Tibial nerve (tissue), 4 donors: ENCODE measurements around the gene SELP. TPM values are rescaled to one million over a fixed set of nuclear protein-coding genes. Genes with fewer than 3 reads are reported as not detected.

Experiments
- DNase-seq, 2 donors: peaks; one replicate each; pipeline ENCODE4 v3.0.0-alpha.2; 2019; ENCODE audit warnings: low spot score in 2 of 2
- H3K27ac ChIP-seq, 4 donors: fragments of 200-600 bp; sonication (generic) in 3 of 4; one replicate each; pipeline ENCODE4 v1.5.1; 2017 to 2019; ENCODE audit warnings: mild to moderate bottlenecking in 1 of 4
- H3K27me3 ChIP-seq, 2 donors: fragments of 200-600 bp; sonication (generic) in 1 of 2; one replicate each; pipeline versions ENCODE4 v1.5.1 to v1.6.0; 2017 to 2019
- H3K36me3 ChIP-seq, 3 donors: fragments of 200-600 bp; sonication (generic); one replicate each; pipeline ENCODE4 v1.5.1; 2018 to 2019
- H3K4me1 ChIP-seq, 4 donors: fragments of 200-600 bp; sonication (generic) in 3 of 4; one replicate each; pipeline ENCODE4 v1.5.1; 2017 to 2019
- H3K4me3 ChIP-seq, 4 donors: fragments of 200-600 bp; sonication (generic) in 3 of 4; one replicate each; pipeline ENCODE4 v1.5.1; 2017 to 2019; ENCODE audit warnings: mild to moderate bottlenecking in 1 of 4, moderate library complexity in 1 of 4
- H3K9me3 ChIP-seq, 4 donors: fragments of 200-600 bp; sonication (generic) in 3 of 4; one replicate each; pipeline ENCODE4 v1.5.1; 2017 to 2019
- EP300 ChIP-seq, 2 donors: sonication (generic); formaldehyde crosslinking; IDR thresholded peaks; one replicate each; pipeline ENCODE4 v1.6.1; 2017; ENCODE audit warnings: antibody characterized with exemption in 2 of 2, mild to moderate bottlenecking in 1 of 2
- POLR2A ChIP-seq, 2 donors: fragments of 450-650 bp; IDR thresholded peaks; one replicate each; pipeline ENCODE4 v1.6.1; 2017; ENCODE audit warnings: antibody characterized with exemption in 2 of 2, mild to moderate bottlenecking in 2 of 2, moderate library complexity in 2 of 2
- WGBS, 2 donors: methylation state at CpG; one replicate each; pipeline ENCODE4 v1.1.5; 2018; 5-methylcytosine and 5-hydroxymethylcytosine counted together
- total RNA-seq, 4 donors: library from RNA; depleted of rRNA; stranded (reverse); fragments of >200 nt; gene quantifications; one replicate each; pipeline ENCODE4 v1.1.0, GENCODE V29; 2016
- TF ChIP-seq, protein P1 (sequence below), 5 experiments: fragments of 200-600 bp in 3 of 5; fragments of 450-650 bp in 2 of 5; sonication (generic) in 3 of 5; IDR thresholded peaks; one replicate each; pipeline ENCODE4 v1.5.1; 2016 to 2019; ENCODE audit warnings: antibody characterized with exemption in 5 of 5, mild to moderate bottlenecking in 3 of 5, moderate library complexity in 2 of 5

SELP gene
- total RNA-seq, 4 donors from 2014 or later, result 2.3 to 30.3 (median 14.8) TPM

GRCh38 chr1:169545472-169545871 is 84.5 kb downstream of the SELP start:
- TF ChIP-seq, protein P1, sequence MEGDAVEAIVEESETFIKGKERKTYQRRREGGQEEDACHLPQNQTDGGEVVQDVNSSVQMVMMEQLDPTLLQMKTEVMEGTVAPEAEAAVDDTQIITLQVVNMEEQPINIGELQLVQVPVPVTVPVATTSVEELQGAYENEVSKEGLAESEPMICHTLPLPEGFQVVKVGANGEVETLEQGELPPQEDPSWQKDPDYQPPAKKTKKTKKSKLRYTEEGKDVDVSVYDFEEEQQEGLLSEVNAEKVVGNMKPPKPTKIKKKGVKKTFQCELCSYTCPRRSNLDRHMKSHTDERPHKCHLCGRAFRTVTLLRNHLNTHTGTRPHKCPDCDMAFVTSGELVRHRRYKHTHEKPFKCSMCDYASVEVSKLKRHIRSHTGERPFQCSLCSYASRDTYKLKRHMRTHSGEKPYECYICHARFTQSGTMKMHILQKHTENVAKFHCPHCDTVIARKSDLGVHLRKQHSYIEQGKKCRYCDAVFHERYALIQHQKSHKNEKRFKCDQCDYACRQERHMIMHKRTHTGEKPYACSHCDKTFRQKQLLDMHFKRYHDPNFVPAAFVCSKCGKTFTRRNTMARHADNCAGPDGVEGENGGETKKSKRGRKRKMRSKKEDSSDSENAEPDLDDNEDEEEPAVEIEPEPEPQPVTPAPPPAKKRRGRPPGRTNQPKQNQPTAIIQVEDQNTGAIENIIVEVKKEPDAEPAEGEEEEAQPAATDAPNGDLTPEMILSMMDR (IDR thresholded peaks at IDR 0.05), result no peak
- TF ChIP-seq POLR2A (IDR thresholded peaks at IDR 0.05) (no peak), EP300 (IDR thresholded peaks at IDR 0.05) (no peak)
- H3K27me3 ChIP-seq, result no peaks in the 10 kb centered on the region
- H3K27ac ChIP-seq, result peak overlapping the region in 1 of 4 donors; percentile 13
- H3K4me1 ChIP-seq, result no peaks in the 10 kb centered on the region
- no peak for DNase-seq
- no peaks in the 10 kb centered on the region for H3K36me3 ChIP-seq
- H3K4me3 ChIP-seq, result no peak overlapping the region
- no peaks in the 10 kb centered on the region for H3K9me3 ChIP-seq
- WGBS, 2 donors, result 88 to 92% methylated on average over 2 of the region's 2 CpGs

DNA sequence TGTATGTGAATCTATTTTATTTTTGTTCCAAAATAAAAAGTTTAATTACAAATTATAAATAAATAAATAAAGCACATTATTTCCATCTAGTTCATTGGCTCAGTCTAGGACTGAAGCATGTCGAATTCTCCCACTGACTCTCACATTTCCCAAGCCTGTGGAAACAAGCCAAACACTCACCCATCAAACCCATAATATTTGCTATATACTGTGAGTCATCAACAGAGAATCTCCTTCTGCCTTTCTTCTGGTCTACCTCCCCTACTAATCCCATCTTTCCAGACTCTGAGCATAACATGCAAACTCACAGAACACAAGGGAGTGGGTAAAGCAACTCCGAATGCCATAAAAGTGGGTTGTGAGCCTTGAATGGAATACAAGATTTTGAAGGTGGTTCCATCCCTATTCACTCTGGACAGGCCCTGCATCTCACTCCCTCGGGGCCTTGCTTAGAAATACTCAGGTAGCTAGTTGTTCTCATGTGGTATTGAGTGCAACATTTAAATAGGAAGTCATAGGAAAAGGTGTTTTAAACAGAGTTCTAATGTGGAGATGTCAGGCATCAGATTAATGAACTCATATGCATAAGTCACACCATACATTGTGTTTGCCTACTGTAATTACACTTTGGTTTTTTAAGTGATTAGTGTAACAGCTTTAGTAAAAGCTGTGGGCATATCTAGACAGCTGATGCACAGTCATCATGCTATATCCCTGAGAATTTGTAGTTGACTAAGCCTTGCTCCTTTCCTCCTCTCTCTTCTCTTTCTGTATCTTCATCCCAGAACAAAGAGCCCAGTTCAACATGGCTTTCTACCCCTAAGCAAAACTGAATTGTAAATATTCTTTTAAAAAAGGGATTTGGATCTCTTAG is 90.7 kb downstream of the SELP start:
- Histone ChIP-seq H3K27me3 (no peaks in the 10 kb centered on the region), H3K4me3 (no peak overlapping the region), H3K4me1 (no peaks in the 10 kb centered on the region), H3K36me3 (no peaks in the 10 kb centered on the region), H3K27ac (no peak overlapping the region), H3K9me3 (no peaks in the 10 kb centered on the region)
- no peak for TF ChIP-seq POLR2A (IDR thresholded peaks at IDR 0.05)
- TF ChIP-seq, protein P1 (IDR thresholded peaks at IDR 0.05), result no peak
- no peak for TF ChIP-seq EP300 (IDR thresholded peaks at IDR 0.05)
- no peak for DNase-seq
- 71 to 80% methylated on average over 3 of the region's 3 CpGs for WGBS, 2 donors

Other genes with a start within 250 kb of the SELP start
- gene CCDC181, start 202.7 kb downstream of the SELP start, total RNA-seq, result 1 to 10 TPM in 3 of 4 donors, under 1 TPM in 1; 0.39 to 3.6 (median 1.6) TPM
- 10 to 100 TPM; 25.1 to 51.6 (median 35.6) TPM for gene SLC19A2, start 144.2 kb downstream of the SELP start, total RNA-seq
- gene F5, start 43.6 kb downstream of the SELP start, total RNA-seq, result under 1 TPM in 3 of 4 donors, not detected in 1; 0.42 to 0.98 (median 0.60) TPM
- 1 to 10 TPM; 2.1 to 5.0 (median 3.4) TPM for gene SELL, start 81.5 kb upstream of the SELP start, total RNA-seq
- gene SELE, start 104.0 kb upstream of the SELP start, total RNA-seq, result 1 to 10 TPM in 2 of 4 donors, under 1 TPM in 2; 0.21 to 6.8 (median 1.9) TPM
- gene METTL18, start 164.8 kb upstream of the SELP start, total RNA-seq, result 1 to 10 TPM; 4.2 to 9.0 (median 6.0) TPM